ENCODE data around the gene COASY. TPM values are rescaled to one million over a fixed set of nuclear protein-coding genes. Genes with fewer than 3 reads are reported as not detected.

Gene COASY
- total RNA-seq, 1 experiment from 2014 or later: 131 TPM

DNA sequence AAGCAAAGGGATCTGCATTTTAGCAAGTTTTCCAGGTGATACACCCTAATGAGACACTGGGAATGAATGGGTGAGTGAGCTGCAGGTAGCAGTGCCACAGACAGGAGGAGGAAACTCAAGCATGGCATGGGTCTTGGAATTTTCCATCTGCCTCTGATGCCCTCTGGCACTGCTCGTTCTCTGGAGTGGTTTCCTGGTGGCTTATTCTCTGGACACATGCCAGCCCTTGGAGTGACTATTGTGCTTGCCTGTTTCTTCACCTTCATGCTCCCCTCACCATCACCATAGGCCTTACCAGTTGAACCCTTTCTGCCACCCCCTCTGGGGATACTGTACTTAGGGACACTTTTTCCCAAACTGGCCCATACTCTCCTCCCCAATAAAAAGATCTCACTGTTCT, 1.6 kb downstream of the COASY start:
- H3K9me3 Mint-ChIP-seq: no peaks in the 10 kb centered on the region
- H3K4me1 Mint-ChIP-seq: peaks cover 22% of the 10 kb centered on the region
- H3K27me3 Mint-ChIP-seq (ENCODE audit: low read depth): no peaks in the 10 kb centered on the region
- H3K27ac Mint-ChIP-seq: no peak overlapping the region; the same call in 1 of the 2 replicates
- POLR2A ChIA-PET: no interaction called here
- CTCF ChIA-PET: interaction anchor here (0.9 to 1.6 kb wide), 3 partner anchors 15 to 118 kb away, joined by 4 to 7 read pairs (median 4); partner anchors contain the start of gene CCR10
- peaks cover 3% of the 10 kb centered on the region for H3K36me3 Mint-ChIP-seq
- no peak for TF ChIP-seq ZNF317 (CRISPR knock-in tag; IDR thresholded peaks at IDR 0.05; ENCODE audit: borderline replicate concordance, low read depth)
- TF ChIP-seq ZNF138 (CRISPR knock-in tag; conservative IDR thresholded peaks at IDR 0.05): no peak
- no peak for TF ChIP-seq GRHL2 (CRISPR knock-in tag; IDR thresholded peaks at IDR 0.05; ENCODE audit: insufficient replicate concordance, severe bottlenecking)
- TF ChIP-seq RORB (CRISPR knock-in tag; IDR thresholded peaks at IDR 0.05): no peak
- TF ChIP-seq, protein P1, sequence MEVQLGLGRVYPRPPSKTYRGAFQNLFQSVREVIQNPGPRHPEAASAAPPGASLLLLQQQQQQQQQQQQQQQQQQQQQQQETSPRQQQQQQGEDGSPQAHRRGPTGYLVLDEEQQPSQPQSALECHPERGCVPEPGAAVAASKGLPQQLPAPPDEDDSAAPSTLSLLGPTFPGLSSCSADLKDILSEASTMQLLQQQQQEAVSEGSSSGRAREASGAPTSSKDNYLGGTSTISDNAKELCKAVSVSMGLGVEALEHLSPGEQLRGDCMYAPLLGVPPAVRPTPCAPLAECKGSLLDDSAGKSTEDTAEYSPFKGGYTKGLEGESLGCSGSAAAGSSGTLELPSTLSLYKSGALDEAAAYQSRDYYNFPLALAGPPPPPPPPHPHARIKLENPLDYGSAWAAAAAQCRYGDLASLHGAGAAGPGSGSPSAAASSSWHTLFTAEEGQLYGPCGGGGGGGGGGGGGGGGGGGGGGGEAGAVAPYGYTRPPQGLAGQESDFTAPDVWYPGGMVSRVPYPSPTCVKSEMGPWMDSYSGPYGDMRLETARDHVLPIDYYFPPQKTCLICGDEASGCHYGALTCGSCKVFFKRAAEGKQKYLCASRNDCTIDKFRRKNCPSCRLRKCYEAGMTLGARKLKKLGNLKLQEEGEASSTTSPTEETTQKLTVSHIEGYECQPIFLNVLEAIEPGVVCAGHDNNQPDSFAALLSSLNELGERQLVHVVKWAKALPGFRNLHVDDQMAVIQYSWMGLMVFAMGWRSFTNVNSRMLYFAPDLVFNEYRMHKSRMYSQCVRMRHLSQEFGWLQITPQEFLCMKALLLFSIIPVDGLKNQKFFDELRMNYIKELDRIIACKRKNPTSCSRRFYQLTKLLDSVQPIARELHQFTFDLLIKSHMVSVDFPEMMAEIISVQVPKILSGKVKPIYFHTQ (CRISPR knock-in tag; IDR thresholded peaks at IDR 0.05): no peak
- no peak for DNase-seq (ENCODE audit: low spot score)
- ATAC-seq: no peak
- peak overlapping the region; percentile 88 for H3K4me3 Mint-ChIP-seq

DNA sequence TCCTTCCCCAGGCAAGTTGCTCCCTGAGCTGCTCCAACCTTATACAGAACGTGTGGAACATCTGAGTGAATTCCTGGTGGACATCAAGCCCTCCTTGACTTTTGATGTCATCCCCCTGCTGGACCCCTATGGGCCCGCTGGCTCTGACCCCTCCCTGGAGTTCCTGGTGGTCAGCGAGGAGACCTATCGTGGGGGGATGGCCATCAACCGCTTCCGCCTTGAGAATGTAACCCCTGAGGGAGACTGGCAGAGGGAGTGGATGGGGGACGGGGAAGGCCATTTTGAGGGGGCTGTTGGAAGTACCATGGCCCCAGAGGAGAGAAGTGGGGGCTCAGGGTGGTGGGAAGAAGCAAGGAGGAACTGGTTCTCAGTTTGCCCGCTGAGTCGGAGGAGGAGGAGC, 2.0 kb downstream of the COASY start:
- ChIA-PET CTCF (interaction anchor here (1.3 to 1.6 kb wide), 2 partner anchors 14 to 15 kb away, joined by 4 to 7 read pairs; no protein-coding TSS in a partner anchor), POLR2A (no interaction called here)

DNA sequence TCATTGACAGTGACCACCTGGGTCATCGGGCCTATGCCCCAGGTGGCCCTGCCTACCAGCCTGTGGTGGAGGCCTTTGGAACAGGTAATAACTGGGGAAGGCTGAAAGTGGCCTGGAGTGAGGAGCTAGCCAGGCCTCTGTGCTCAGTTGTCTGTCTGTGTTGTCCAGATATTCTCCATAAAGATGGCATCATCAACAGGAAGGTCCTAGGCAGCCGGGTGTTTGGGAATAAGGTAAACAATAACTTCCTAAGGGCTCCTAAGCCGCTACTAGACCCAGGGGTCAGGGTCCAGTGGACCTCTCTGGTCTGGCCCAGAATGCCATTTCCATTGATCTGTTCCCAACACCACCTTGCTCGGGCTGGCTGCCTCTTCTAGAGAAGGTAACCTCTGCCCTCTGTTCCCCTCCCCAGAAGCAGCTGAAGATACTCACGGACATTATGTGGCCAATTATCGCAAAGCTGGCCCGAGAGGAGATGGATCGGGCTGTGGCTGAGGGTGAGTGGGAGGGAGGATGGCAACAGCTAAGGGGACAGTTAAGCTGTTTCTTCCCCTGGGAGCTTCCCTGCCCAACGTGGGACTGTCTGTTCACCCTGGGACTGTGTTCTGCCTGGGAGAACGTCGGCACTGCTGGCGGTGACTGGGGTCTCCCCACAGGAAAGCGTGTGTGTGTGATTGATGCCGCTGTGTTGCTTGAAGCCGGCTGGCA, 3.0 kb downstream of the COASY start:
- Mint-ChIP-seq H3K4me1 (peaks cover 22% of the 10 kb centered on the region), H3K36me3 (peaks cover 17% of the 10 kb centered on the region), H3K4me3 (no peak overlapping the region), H3K9me3 (no peaks in the 10 kb centered on the region), H3K27me3 (ENCODE audit: low read depth) (no peaks in the 10 kb centered on the region), H3K27ac (no peak overlapping the region)
- TF ChIP-seq GABPB1 (CRISPR knock-in tag; IDR thresholded peaks at IDR 0.05) (0 out of 2 replicates have a peak, but pooled peaks have one; percentile 26), TP53 (CRISPR knock-in tag; IDR thresholded peaks at IDR 0.05) (no peak)
- no peak for ATAC-seq
- ChIA-PET POLR2A (no interaction called here), CTCF (interaction anchor here (1.3 kb wide), 1 partner anchor 13 kb away, joined by 7 read pairs; no protein-coding TSS in a partner anchor)
- no peak for DNase-seq (ENCODE audit: low spot score)

More for the DNA sequence above, 2.0 kb downstream of the COASY start:
- H3K27ac Mint-ChIP-seq: no peak overlapping the region; the same call in 1 of the 2 replicates
- peaks cover 7% of the 10 kb centered on the region for H3K36me3 Mint-ChIP-seq
- no peaks in the 10 kb centered on the region for H3K9me3 Mint-ChIP-seq
- DNase-seq (ENCODE audit: low spot score) (no peak), ATAC-seq (no peak)
- TF ChIP-seq, protein P2, sequence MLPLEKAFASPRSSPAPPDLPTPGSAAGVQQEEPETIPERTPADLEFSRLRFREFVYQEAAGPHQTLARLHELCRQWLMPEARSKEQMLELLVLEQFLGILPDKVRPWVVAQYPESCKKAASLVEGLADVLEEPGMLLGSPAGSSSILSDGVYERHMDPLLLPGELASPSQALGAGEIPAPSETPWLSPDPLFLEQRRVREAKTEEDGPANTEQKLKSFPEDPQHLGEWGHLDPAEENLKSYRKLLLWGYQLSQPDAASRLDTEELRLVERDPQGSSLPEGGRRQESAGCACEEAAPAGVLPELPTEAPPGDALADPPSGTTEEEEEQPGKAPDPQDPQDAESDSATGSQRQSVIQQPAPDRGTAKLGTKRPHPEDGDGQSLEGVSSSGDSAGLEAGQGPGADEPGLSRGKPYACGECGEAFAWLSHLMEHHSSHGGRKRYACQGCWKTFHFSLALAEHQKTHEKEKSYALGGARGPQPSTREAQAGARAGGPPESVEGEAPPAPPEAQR (CRISPR knock-in tag; IDR thresholded peaks at IDR 0.05): no peak
- no peak for TF ChIP-seq ZNF263 (CRISPR knock-in tag; IDR thresholded peaks at IDR 0.05; ENCODE audit: low read depth)
- H3K4me1 Mint-ChIP-seq: peaks cover 22% of the 10 kb centered on the region
- no peaks in the 10 kb centered on the region for H3K27me3 Mint-ChIP-seq (ENCODE audit: low read depth)
- peak overlapping the region; percentile 88 for H3K4me3 Mint-ChIP-seq

DNA sequence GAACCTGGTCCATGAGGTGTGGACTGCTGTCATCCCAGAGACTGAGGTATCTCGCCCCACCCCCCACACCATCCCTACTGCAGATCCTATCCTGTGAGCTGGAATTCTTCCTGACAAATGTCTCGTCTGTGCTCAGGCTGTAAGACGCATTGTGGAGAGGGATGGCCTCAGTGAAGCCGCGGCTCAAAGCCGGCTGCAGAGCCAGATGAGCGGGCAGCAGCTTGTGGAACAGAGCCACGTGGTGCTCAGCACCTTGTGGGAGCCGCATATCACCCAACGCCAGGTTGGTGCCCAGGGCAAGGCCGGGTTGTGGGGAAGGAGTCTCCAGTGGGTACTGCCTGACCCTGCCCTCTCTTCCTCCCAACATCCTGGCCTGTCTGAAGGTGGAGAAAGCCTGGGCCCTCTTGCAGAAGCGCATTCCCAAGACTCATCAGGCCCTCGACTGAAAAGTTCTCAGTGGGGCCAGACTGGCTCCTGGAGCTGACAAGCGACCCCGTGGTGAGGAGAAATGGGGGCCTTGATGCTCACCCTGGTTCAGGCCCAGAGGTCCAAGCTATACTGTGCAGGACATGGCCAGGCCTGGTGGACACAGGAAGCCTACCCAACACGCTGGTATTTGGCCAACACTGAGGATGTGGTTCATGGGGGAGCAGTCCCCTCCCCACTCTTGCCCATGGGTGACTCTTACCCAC, 3.7 kb downstream of the COASY start:
- TF ChIP-seq, protein P3, sequence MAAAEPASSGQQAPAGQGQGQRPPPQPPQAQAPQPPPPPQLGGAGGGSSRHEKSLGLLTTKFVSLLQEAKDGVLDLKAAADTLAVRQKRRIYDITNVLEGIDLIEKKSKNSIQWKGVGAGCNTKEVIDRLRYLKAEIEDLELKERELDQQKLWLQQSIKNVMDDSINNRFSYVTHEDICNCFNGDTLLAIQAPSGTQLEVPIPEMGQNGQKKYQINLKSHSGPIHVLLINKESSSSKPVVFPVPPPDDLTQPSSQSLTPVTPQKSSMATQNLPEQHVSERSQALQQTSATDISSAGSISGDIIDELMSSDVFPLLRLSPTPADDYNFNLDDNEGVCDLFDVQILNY (CRISPR knock-in tag; IDR thresholded peaks at IDR 0.05): no peak
- TF ChIP-seq, protein P4, sequence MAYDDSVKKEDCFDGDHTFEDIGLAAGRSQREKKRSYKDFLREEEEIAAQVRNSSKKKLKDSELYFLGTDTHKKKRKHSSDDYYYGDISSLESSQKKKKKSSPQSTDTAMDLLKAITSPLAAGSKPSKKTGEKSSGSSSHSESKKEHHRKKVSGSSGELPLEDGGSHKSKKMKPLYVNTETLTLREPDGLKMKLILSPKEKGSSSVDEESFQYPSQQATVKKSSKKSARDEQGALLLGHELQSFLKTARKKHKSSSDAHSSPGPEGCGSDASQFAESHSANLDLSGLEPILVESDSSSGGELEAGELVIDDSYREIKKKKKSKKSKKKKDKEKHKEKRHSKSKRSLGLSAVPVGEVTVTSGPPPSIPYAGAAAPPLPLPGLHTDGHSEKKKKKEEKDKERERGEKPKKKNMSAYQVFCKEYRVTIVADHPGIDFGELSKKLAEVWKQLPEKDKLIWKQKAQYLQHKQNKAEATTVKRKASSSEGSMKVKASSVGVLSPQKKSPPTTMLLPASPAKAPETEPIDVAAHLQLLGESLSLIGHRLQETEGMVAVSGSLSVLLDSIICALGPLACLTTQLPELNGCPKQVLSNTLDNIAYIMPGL (CRISPR knock-in tag; IDR thresholded peaks at IDR 0.05): no peak
- TF ChIP-seq, protein P5, sequence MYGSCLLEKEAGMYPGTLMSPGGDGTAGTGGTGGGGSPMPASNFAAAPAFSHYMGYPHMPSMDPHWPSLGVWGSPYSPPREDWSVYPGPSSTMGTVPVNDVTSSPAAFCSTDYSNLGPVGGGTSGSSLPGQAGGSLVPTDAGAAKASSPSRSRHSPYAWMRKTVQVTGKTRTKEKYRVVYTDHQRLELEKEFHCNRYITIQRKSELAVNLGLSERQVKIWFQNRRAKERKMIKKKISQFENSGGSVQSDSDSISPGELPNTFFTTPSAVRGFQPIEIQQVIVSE (CRISPR knock-in tag; IDR thresholded peaks at IDR 0.05; ENCODE audit: borderline replicate concordance): no peak
- TF ChIP-seq ELF4 (CRISPR knock-in tag; IDR thresholded peaks at IDR 0.05; ENCODE audit: low read depth) (no peak), JAZF1 (CRISPR knock-in tag; IDR thresholded peaks at IDR 0.05) (no peak)
- no peak for DNase-seq (ENCODE audit: low spot score)
- peaks cover 18% of the 10 kb centered on the region for H3K36me3 Mint-ChIP-seq
- ATAC-seq: no peak
- H3K4me3 Mint-ChIP-seq: peak overlapping the region; percentile 94
- no peaks in the 10 kb centered on the region for H3K27me3 Mint-ChIP-seq (ENCODE audit: low read depth)
- no peaks in the 10 kb centered on the region for H3K9me3 Mint-ChIP-seq
- ChIA-PET CTCF (interaction anchor here (1.1 to 3.4 kb wide), 2 partner anchors 12 to 38 kb away, joined by 3 to 30 read pairs; partner anchors contain the start of gene PSMC3IP), POLR2A (interaction anchor here (0.6 kb wide), 1 partner anchor 83 kb away, joined by 3 read pairs; no protein-coding TSS in a partner anchor)
- peaks cover 22% of the 10 kb centered on the region for H3K4me1 Mint-ChIP-seq
- H3K27ac Mint-ChIP-seq: no peak overlapping the region

All from WTC11 (cell line).